Upper lobe of right lung (tissue), 1 donor: ENCODE data around the gene ENOX1. TPM values are rescaled to one million over a fixed set of nuclear protein-coding genes. Genes with fewer than 3 reads are reported as not detected.

Experiments
- ATAC-seq: fragments of 200-7000 bp; cut with Tn5 transposase; one replicate; pipeline ENCODE4 v1.9.1; 2020; ENCODE audit warnings: mild to moderate bottlenecking, moderate library complexity
- DNase-seq: peaks from one replicate; pipeline ENCODE4 v3.0.0-alpha.2; 2020
- H3K27ac ChIP-seq: fragments of 200-600 bp; one replicate; pipeline ENCODE4 v1.8.0; 2022
- H3K27me3 ChIP-seq: fragments of 200-600 bp; one replicate; pipeline ENCODE4 v1.8.0; 2022; ENCODE audit warnings: mild to moderate bottlenecking
- H3K36me3 ChIP-seq: fragments of 200-600 bp; one replicate; pipeline ENCODE4 v1.8.0; 2022
- H3K4me1 ChIP-seq: fragments of 200-600 bp; one replicate; pipeline ENCODE4 v1.8.0; 2022
- H3K4me3 ChIP-seq: fragments of 200-600 bp; one replicate; pipeline ENCODE4 v1.8.0; 2022; ENCODE audit warnings: mild to moderate bottlenecking
- H3K9me3 ChIP-seq: fragments of 200-600 bp; one replicate; pipeline ENCODE4 v1.8.0; 2022
- intact Hi-C: fragments of 100-400 bp; cut with DNase I; formaldehyde crosslinking; loops from one replicate; pipeline ENCODE4 v1.11.0; 2022
- total RNA-seq: library from RNA; stranded (reverse); fragmentation: NEBNext Ultra II Directional; extraction: Animal tissue kit (Norgen Biotek cat#: 25700); gene quantifications from one replicate; pipeline ENCODE4 v1.2.1, GENCODE V29; 2021
- TF ChIP-seq, protein P1 (sequence below): fragments of 200-600 bp; IDR thresholded peaks from one replicate; pipeline ENCODE4 v1.8.0; 2022; ENCODE audit warnings: antibody characterized with exemption
- donor health status: DM: no; HTN: yes; CAD: no; lungs with severe emphysema.

Gene ENOX1
- total RNA-seq, 1 donor from 2014 or later, result 0.69 TPM

DNA sequence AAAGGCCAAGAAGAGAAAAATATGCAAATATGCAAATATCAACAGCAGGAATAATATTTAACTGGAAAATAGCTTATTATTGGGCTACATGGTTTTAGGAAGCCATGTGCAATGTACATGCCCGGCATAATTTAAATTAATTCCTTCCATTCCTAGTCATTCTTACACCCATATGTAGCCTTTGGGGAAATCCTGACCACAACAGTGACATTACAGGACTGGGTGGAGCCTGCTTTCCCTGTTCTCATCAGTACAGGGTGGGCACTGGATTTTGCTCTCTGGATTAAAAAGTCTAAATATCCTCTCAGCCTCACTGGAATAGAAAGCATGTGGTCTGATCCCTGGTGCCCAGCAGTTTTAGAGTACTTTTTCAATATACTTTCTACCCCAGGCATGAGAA lies 565.2 kb downstream of the ENOX1 start:
- no peaks in the 10 kb centered on the region for H3K9me3 ChIP-seq
- DNase-seq (no peak), ATAC-seq (no peak)
- intact Hi-C loops, result no loop called here
- H3K27ac ChIP-seq, result no peak overlapping the region
- no peaks in the 10 kb centered on the region for H3K27me3 ChIP-seq
- H3K36me3 ChIP-seq, result no peaks in the 10 kb centered on the region
- H3K4me3 ChIP-seq, result no peak overlapping the region
- TF ChIP-seq, protein P1, sequence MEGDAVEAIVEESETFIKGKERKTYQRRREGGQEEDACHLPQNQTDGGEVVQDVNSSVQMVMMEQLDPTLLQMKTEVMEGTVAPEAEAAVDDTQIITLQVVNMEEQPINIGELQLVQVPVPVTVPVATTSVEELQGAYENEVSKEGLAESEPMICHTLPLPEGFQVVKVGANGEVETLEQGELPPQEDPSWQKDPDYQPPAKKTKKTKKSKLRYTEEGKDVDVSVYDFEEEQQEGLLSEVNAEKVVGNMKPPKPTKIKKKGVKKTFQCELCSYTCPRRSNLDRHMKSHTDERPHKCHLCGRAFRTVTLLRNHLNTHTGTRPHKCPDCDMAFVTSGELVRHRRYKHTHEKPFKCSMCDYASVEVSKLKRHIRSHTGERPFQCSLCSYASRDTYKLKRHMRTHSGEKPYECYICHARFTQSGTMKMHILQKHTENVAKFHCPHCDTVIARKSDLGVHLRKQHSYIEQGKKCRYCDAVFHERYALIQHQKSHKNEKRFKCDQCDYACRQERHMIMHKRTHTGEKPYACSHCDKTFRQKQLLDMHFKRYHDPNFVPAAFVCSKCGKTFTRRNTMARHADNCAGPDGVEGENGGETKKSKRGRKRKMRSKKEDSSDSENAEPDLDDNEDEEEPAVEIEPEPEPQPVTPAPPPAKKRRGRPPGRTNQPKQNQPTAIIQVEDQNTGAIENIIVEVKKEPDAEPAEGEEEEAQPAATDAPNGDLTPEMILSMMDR, result no peak
- no peaks in the 10 kb centered on the region for H3K4me1 ChIP-seq

DNA sequence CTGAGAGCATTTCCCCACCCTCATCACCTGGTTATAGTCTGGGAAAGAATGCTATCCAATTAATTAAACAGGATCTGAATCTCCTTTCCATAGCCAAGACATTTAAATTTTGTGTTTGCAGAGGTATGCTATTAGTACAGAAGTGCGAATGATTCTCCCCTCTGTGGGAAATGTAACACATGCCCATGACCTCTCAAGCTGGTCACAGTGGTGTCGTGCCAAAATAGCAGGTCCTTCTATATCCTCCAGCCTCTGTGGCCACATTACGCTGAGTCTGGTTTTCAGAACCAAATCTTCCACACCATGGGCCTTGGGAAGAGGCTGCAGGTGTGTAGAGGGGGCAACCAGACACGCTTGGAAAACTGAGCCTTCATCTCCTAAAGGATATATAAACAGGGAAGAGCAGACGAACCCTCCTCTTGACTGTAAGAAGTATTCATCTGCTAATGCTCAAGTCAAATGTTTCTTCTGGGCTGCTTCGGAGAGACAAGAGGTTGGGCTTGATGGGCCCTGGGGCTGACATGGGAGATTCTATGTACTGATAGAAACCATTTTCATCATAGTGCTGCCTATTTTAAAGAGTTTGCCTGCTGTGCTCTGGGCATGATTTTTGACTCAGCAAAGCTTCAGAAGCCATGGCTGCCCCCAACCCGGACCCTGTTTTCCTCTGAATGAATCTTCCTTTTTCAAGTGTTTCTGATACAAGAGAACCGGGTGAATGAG lies 565.7 kb downstream of the ENOX1 start:
- ATAC-seq (no peak), DNase-seq (no peak)
- H3K27me3 ChIP-seq, result no peaks in the 10 kb centered on the region
- H3K36me3 ChIP-seq, result no peaks in the 10 kb centered on the region
- no peaks in the 10 kb centered on the region for H3K4me1 ChIP-seq
- H3K27ac ChIP-seq, result no peak overlapping the region
- no peaks in the 10 kb centered on the region for H3K9me3 ChIP-seq
- H3K4me3 ChIP-seq, result no peak overlapping the region
- intact Hi-C loops, result no loop called here
- TF ChIP-seq, protein P1, result no peak

DNA sequence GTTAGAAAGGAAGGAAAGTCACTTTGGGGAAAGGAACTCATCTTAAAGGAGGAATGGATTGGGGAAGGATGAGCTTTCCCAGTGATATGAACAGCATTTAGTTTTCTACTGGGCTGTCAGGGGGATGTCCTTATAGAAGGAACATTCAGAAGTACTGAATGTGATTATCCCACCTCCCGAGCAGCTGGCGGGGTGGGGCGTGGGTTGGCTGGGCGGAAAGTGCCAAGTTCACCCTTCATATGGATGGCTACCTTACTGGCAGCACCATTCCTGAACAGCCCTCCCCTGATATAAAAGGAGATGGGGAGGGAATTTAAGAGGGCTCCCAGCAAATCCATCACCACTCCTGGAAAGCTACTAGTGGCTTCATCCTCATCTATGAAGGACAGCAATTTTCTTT lies 572.6 kb downstream of the ENOX1 start:
- TF ChIP-seq, protein P1, result no peak
- Histone ChIP-seq H3K4me1 (no peaks in the 10 kb centered on the region), H3K9me3 (no peaks in the 10 kb centered on the region), H3K36me3 (no peaks in the 10 kb centered on the region), H3K27ac (no peak overlapping the region), H3K4me3 (no peak overlapping the region), H3K27me3 (no peaks in the 10 kb centered on the region)
- ATAC-seq (no peak), DNase-seq (no peak)
- intact Hi-C loops, result no loop called here

DNA sequence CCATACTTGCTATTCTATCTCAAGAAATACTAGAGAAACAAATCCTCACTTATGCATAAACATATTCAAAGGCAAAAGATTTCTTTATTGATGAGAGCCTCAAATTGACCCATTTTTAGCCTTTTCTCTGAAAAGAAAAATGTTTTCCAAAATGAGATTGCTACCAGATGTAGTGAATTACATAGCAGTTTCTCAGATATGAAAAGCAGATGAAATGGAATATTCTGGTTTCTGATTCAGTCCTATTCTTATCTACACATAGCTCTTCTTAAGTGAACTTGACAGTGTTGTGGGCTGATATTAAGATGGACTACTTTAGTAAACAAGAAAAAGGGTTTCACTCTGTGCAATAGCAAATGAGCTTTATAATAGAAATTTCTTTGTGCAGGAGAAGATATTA lies 579.9 kb downstream of the ENOX1 start:
- no peak for ATAC-seq
- TF ChIP-seq, protein P1, result no peak
- intact Hi-C loops, result no loop called here
- H3K36me3 ChIP-seq, result no peaks in the 10 kb centered on the region
- no peak overlapping the region for H3K27ac ChIP-seq
- no peaks in the 10 kb centered on the region for H3K27me3 ChIP-seq
- H3K4me3 ChIP-seq, result no peak overlapping the region
- no peaks in the 10 kb centered on the region for H3K9me3 ChIP-seq
- no peaks in the 10 kb centered on the region for H3K4me1 ChIP-seq
- no peak for DNase-seq

DNA sequence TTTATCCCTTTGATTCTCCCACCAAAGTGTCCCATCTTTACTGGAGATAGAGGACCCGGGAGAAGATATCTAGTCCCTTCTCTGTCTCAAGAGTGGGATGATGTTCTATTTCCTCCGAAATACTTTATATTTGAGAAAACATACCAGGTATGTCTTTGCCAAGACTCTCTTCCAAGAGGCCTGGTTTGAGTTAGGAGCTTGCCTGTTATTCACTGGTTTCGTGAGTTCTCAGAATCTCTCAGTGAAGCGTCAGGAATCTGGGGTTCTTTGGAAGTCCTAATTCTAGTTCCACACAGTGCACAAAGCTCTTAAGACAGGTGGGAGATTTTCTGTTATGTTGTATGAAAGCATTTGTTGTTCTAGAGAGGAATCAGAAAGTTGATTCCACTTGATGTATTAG lies 581.4 kb downstream of the ENOX1 start:
- H3K36me3 ChIP-seq, result no peaks in the 10 kb centered on the region
- H3K4me3 ChIP-seq, result no peak overlapping the region
- TF ChIP-seq, protein P1, result no peak
- intact Hi-C loops, result no loop called here
- DNase-seq, result no peak
- no peak overlapping the region for H3K27ac ChIP-seq
- H3K27me3 ChIP-seq, result no peaks in the 10 kb centered on the region
- H3K9me3 ChIP-seq, result no peaks in the 10 kb centered on the region
- ATAC-seq, result no peak
- H3K4me1 ChIP-seq, result no peaks in the 10 kb centered on the region

DNA sequence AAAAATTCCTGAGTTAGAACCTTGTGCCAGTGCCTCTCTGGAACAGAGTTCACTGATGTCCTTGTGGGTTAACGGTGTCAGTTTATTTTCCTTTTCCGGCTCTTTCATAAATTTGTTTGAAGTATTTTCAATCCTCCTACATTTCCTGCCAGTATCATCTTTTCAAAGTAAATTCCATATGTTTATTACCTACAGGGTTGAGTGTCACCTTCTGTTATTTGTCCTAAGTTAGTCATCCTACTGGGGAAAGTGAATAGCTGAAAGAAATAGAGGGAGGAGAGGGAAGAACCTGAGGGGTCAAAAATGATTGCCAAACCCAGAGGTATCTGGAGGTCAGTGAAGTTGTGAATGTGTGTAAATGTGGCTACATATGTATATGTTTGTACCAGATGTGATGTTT lies 582.2 kb downstream of the ENOX1 start:
- H3K27ac ChIP-seq, result no peak overlapping the region
- H3K27me3 ChIP-seq, result no peaks in the 10 kb centered on the region
- H3K4me1 ChIP-seq, result no peaks in the 10 kb centered on the region
- no peak for DNase-seq
- no peak for ATAC-seq
- no peak overlapping the region for H3K4me3 ChIP-seq
- H3K36me3 ChIP-seq, result no peaks in the 10 kb centered on the region
- TF ChIP-seq, protein P1, result no peak
- intact Hi-C loops, result no loop called here
- H3K9me3 ChIP-seq, result no peaks in the 10 kb centered on the region
